ENCODE measurements around the gene SLC25A13.

DNA sequence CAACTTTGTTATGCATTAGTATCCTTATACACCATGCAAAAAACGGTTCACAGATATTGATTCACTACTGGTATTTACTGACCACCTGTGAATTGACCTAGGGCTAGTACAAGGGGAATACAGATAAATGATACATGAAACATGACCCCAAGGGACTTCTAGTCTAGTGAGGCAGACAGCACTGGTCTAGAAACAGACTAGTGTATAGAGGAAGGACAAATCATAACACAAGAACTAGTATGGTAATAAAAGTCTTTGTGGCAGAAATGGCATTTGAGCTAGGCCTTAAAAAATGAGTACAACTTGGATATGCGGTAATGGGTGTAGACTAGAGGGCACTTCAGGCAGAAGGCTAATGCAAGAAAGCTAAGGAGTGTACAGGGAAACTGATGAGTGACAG is 86.6 kb downstream of the SLC25A13 start:
- TF ChIP-seq EZH2phosphoT487 (IDR thresholded peaks at IDR 0.05; ENCODE audit: borderline replicate concordance, low read depth) (no peak), YY1 (IDR thresholded peaks at IDR 0.05; ENCODE audit: low read depth) (no peak), EP300 (IDR thresholded peaks at IDR 0.05; ENCODE audit: borderline replicate concordance in 1 of 2, low read depth in 1 of 2, low read length in 1 of 2) (no peak), TAF1 (IDR thresholded peaks at IDR 0.05; ENCODE audit: borderline replicate concordance, low read depth, low read length) (no peak), SIN3A (IDR thresholded peaks at IDR 0.05; ENCODE audit: borderline replicate concordance, low read depth, low read length) (no peak), RAD21 (IDR thresholded peaks at IDR 0.05; ENCODE audit: low read length) (no peak)
- TF ChIP-seq, protein P1, sequence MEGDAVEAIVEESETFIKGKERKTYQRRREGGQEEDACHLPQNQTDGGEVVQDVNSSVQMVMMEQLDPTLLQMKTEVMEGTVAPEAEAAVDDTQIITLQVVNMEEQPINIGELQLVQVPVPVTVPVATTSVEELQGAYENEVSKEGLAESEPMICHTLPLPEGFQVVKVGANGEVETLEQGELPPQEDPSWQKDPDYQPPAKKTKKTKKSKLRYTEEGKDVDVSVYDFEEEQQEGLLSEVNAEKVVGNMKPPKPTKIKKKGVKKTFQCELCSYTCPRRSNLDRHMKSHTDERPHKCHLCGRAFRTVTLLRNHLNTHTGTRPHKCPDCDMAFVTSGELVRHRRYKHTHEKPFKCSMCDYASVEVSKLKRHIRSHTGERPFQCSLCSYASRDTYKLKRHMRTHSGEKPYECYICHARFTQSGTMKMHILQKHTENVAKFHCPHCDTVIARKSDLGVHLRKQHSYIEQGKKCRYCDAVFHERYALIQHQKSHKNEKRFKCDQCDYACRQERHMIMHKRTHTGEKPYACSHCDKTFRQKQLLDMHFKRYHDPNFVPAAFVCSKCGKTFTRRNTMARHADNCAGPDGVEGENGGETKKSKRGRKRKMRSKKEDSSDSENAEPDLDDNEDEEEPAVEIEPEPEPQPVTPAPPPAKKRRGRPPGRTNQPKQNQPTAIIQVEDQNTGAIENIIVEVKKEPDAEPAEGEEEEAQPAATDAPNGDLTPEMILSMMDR (IDR thresholded peaks at IDR 0.05) = no peak
